Measurements from ENCODE around the gene EEFSEC. TPM values are rescaled to one million over a fixed set of nuclear protein-coding genes. Genes with fewer than 3 reads are reported as not detected.

Gene EEFSEC
- total RNA-seq, 1 donor from 2014 or later: 0.92 TPM

GRCh38 chr3:128349963-128350599, 196.8 kb downstream of the EEFSEC start:
- Histone ChIP-seq H3K9ac (no peak overlapping the region), H3K27ac (no peak overlapping the region), H3K36me3 (no peaks in the 10 kb centered on the region), H2AFZ (replicated peaks) (no peak overlapping the region), H3K79me2 (ENCODE audit: low read depth) (no peaks in the 10 kb centered on the region), H3F3A (ENCODE audit: low read depth) (no peaks in the 10 kb centered on the region), H4K20me1 (ENCODE audit: low read depth) (no peaks in the 10 kb centered on the region), H3K4me2 (no peak overlapping the region), H3K4me1 (peaks cover 4% of the 10 kb centered on the region), H3K27me3 (no peaks in the 10 kb centered on the region), H3K9me3 (ENCODE audit: low read depth) (no peaks in the 10 kb centered on the region), H3K4me3 (no peak overlapping the region)
- H3K27me3 Mint-ChIP-seq (ENCODE audit: insufficient read depth, low read depth): peaks cover 6% of the 10 kb centered on the region
- H3K27ac Mint-ChIP-seq: no peak overlapping the region
- peaks cover 33% of the 10 kb centered on the region for H3K4me1 Mint-ChIP-seq
- DNase-seq (ENCODE audit: low spot score): no peak
- TF ChIP-seq EZH2phosphoT487 (IDR thresholded peaks at IDR 0.05) (no peak), EZH2 (IDR thresholded peaks at IDR 0.05) (no peak)
- TF ChIP-seq, protein P1, sequence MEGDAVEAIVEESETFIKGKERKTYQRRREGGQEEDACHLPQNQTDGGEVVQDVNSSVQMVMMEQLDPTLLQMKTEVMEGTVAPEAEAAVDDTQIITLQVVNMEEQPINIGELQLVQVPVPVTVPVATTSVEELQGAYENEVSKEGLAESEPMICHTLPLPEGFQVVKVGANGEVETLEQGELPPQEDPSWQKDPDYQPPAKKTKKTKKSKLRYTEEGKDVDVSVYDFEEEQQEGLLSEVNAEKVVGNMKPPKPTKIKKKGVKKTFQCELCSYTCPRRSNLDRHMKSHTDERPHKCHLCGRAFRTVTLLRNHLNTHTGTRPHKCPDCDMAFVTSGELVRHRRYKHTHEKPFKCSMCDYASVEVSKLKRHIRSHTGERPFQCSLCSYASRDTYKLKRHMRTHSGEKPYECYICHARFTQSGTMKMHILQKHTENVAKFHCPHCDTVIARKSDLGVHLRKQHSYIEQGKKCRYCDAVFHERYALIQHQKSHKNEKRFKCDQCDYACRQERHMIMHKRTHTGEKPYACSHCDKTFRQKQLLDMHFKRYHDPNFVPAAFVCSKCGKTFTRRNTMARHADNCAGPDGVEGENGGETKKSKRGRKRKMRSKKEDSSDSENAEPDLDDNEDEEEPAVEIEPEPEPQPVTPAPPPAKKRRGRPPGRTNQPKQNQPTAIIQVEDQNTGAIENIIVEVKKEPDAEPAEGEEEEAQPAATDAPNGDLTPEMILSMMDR (IDR thresholded peaks at IDR 0.05): no peak
- no peaks in the 10 kb centered on the region for H3K9me3 Mint-ChIP-seq
- H3K4me3 Mint-ChIP-seq: no peak overlapping the region
- H3K36me3 Mint-ChIP-seq: peaks cover 10% of the 10 kb centered on the region

- Histone ChIP-seq H3K9ac (no peak overlapping the region), H3K79me2 (ENCODE audit: low read depth) (no peaks in the 10 kb centered on the region), H2AFZ (replicated peaks) (no peak overlapping the region), H4K20me1 (ENCODE audit: low read depth) (no peaks in the 10 kb centered on the region), H3K4me1 (peaks cover 4% of the 10 kb centered on the region), H3K4me2 (no peak overlapping the region), H3K27me3 (no peaks in the 10 kb centered on the region), H3K36me3 (no peaks in the 10 kb centered on the region), H3K9me3 (ENCODE audit: low read depth) (no peaks in the 10 kb centered on the region), H3K4me3 (no peak overlapping the region), H3K27ac (no peak overlapping the region), H3F3A (ENCODE audit: low read depth) (no peaks in the 10 kb centered on the region)
- no peak overlapping the region for H3K4me3 Mint-ChIP-seq
- peaks cover 6% of the 10 kb centered on the region for H3K27me3 Mint-ChIP-seq (ENCODE audit: insufficient read depth, low read depth)
- no peak for DNase-seq (ENCODE audit: low spot score)
- H3K27ac Mint-ChIP-seq: no peak overlapping the region
- TF ChIP-seq EZH2phosphoT487 (IDR thresholded peaks at IDR 0.05): no peak
- TF ChIP-seq EZH2 (IDR thresholded peaks at IDR 0.05): no peak
- TF ChIP-seq, protein P1 (IDR thresholded peaks at IDR 0.05): no peak
- peaks cover 36% of the 10 kb centered on the region for H3K4me1 Mint-ChIP-seq
- H3K9me3 Mint-ChIP-seq: no peaks in the 10 kb centered on the region
- peaks cover 10% of the 10 kb centered on the region for H3K36me3 Mint-ChIP-seq
Measured at GRCh38 chr3:128351546-128351945, 198.3 kb downstream of the EEFSEC start.

DNA sequence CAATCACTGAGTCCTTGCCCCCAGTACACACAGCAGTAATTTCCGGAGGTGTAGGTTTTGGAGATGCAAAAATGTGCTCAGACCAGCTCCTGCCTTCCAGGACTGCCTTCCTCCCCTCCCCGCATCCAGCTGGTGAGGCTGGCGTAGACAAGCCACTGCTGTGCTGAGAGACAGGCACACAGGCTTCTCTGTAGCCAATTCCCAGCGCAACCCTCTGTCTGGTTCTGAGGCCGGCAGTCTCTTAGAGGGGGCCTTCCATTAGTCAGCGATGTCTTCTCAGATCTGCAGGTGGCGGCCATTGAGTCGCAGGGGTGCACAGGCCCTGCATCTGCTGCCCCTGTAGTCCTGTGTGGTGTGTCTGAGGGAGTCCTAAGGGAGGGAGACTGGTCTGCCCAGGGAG, 199.0 kb downstream of the EEFSEC start:
- Mint-ChIP-seq H3K36me3 (peaks cover 10% of the 10 kb centered on the region), H3K9me3 (no peaks in the 10 kb centered on the region), H3K4me1 (peaks cover 43% of the 10 kb centered on the region), H3K4me3 (no peak overlapping the region), H3K27me3 (ENCODE audit: insufficient read depth, low read depth) (peaks cover 6% of the 10 kb centered on the region), H3K27ac (no peak overlapping the region)
- Histone ChIP-seq H3K4me3 (no peak overlapping the region), H3K79me2 (ENCODE audit: low read depth) (no peaks in the 10 kb centered on the region), H3K4me2 (no peak overlapping the region), H2AFZ (replicated peaks) (no peak overlapping the region), H3K9ac (no peak overlapping the region), H3K9me3 (ENCODE audit: low read depth) (no peaks in the 10 kb centered on the region), H4K20me1 (ENCODE audit: low read depth) (no peaks in the 10 kb centered on the region), H3F3A (ENCODE audit: low read depth) (no peaks in the 10 kb centered on the region), H3K27ac (no peak overlapping the region), H3K27me3 (no peaks in the 10 kb centered on the region), H3K36me3 (no peaks in the 10 kb centered on the region), H3K4me1 (peaks cover 4% of the 10 kb centered on the region)
- TF ChIP-seq, protein P1 (IDR thresholded peaks at IDR 0.05): no peak
- TF ChIP-seq EZH2phosphoT487 (IDR thresholded peaks at IDR 0.05) (no peak), EZH2 (IDR thresholded peaks at IDR 0.05) (no peak)
- no peak for DNase-seq (ENCODE audit: low spot score)
